ENCODE measurements around the gene DEAF1.

GRCh38 chr11:641806-642370 is 53.1 kb downstream of the DEAF1 start:
- no peak for TF ChIP-seq CTCF (IDR thresholded peaks at IDR 0.05)
- TF ChIP-seq POLR2A (IDR thresholded peaks at IDR 0.05), result no peak
